Measurements from ENCODE around the gene MAN2A2. TPM values are rescaled to one million over a fixed set of nuclear protein-coding genes. Genes with fewer than 3 reads are reported as not detected.

Gene MAN2A2
- total and polyA plus RNA-seq, 9 of the 15 experiments (the other 6 are each of a cell fraction or from before 2014, with no cell fraction given): 7.3 to 151 (median 43.4) TPM

DNA sequence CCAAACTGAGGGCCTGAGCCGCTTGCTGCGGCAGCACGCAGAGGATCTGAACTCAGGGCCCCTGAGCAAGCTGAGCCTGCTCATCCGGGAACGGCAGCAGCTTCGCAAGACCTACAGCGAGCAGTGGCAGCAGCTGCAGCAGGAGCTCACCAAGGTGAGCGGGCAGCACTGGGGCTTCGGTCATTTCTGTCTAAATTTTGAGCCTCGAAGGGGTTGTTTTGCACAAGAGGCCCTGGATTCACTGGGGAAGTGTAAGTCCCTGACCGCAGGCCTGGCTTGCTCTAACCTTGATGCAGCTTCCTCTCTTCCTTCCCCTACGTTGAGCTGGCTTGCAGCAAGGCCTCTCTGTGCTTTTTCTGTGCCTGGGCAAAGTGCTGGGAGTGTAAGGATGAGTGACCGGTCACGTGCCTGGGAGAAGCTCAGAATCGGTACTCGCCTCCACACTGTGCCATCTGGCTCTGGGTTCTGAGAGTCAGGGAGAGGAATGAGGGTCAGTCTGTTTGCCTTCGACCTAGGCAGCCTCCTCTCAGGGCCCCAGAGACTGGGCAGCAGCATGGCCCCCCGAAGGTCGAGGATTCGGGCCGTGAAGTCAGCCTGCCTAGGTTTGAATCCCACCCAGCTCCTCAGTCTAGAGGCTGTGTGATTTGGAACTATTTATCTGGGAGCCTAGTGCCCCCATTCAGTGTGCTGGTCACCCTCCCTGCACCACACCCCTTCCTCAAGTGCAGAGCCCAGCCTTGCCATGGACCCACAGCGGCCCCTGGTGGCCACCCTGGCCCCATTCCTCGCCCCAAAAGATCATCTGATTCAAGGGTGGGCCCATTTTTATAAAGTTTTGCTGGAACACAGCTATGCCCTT, 17.4 kb upstream of the MAN2A2 start (continued):
- TF ChIP-seq, protein P1, sequence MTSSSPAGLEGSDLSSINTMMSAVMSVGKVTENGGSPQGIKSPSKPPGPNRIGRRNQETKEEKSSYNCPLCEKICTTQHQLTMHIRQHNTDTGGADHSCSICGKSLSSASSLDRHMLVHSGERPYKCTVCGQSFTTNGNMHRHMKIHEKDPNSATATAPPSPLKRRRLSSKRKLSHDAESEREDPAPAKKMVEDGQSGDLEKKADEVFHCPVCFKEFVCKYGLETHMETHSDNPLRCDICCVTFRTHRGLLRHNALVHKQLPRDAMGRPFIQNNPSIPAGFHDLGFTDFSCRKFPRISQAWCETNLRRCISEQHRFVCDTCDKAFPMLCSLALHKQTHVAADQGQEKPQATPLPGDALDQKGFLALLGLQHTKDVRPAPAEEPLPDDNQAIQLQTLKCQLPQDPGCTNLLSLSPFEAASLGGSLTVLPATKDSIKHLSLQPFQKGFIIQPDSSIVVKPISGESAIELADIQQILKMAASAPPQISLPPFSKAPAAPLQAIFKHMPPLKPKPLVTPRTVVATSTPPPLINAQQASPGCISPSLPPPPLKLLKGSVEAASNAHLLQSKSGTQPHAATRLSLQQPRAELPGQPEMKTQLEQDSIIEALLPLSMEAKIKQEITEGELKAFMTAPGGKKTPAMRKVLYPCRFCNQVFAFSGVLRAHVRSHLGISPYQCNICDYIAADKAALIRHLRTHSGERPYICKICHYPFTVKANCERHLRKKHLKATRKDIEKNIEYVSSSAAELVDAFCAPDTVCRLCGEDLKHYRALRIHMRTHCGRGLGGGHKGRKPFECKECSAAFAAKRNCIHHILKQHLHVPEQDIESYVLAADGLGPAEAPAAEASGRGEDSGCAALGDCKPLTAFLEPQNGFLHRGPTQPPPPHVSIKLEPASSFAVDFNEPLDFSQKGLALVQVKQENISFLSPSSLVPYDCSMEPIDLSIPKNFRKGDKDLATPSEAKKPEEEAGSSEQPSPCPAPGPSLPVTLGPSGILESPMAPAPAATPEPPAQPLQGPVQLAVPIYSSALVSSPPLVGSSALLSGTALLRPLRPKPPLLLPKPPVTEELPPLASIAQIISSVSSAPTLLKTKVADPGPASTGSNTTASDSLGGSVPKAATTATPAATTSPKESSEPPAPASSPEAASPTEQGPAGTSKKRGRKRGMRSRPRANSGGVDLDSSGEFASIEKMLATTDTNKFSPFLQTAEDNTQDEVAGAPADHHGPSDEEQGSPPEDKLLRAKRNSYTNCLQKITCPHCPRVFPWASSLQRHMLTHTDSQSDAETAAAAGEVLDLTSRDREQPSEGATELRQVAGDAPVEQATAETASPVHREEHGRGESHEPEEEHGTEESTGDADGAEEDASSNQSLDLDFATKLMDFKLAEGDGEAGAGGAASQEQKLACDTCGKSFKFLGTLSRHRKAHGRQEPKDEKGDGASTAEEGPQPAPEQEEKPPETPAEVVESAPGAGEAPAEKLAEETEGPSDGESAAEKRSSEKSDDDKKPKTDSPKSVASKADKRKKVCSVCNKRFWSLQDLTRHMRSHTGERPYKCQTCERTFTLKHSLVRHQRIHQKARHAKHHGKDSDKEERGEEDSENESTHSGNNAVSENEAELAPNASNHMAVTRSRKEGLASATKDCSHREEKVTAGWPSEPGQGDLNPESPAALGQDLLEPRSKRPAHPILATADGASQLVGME (CRISPR knock-in tag; IDR thresholded peaks at IDR 0.05): 0 out of 2 replicates have a peak, but pooled peaks have one; percentile 11
- TF ChIP-seq SMC3 (conservative IDR thresholded peaks at IDR 0.05; ENCODE audit: insufficient read depth, low read depth, low read length) (peak; percentile 95), HNRNPLL (IDR thresholded peaks at IDR 0.05; ENCODE audit: low read depth, low read length, poor library complexity, severe bottlenecking) (peak; percentile 11), ELF1 (tag; IDR thresholded peaks at IDR 0.05) (0 out of 2 replicates have a peak, but pooled peaks have one; percentile 15), SIN3A (IDR thresholded peaks at IDR 0.05; ENCODE audit: borderline replicate concordance in 2 of 2, control insufficient read depth in 1 of 2, low read depth in 2 of 2, low read length in 2 of 2) (0 out of 4 replicates have a peak, but pooled peaks of 1 of the 2 experiments have one; percentile 30), SRF (CRISPR knock-in tag; IDR thresholded peaks at IDR 0.05) (peak in 1 of 2 experiments; percentile 55; a peak in 1 of 4 replicates), NCOA1 (IDR thresholded peaks at IDR 0.05; ENCODE audit: low read depth) (0 out of 2 replicates have a peak, but pooled peaks have one; percentile 6), BRD9 (IDR thresholded peaks at IDR 0.05; ENCODE audit: low read depth, partially characterized antibody) (peak; percentile 44), CTBP1 (IDR thresholded peaks at IDR 0.05; ENCODE audit: borderline replicate concordance) (peak; percentile 51; the same call in 1 of the 2 replicates), SMAD4 (CRISPR knock-in tag; conservative IDR thresholded peaks at IDR 0.05) (peak; percentile 40; the same call in 1 of the 2 replicates), ELF2 (CRISPR knock-in tag; IDR thresholded peaks at IDR 0.05) (no peak), KLF6 (CRISPR knock-in tag; IDR thresholded peaks at IDR 0.05; ENCODE audit: borderline replicate concordance) (peak; percentile 37; the same call in 1 of the 2 replicates), ZNF124 (CRISPR knock-in tag; IDR thresholded peaks at IDR 0.05) (no peak)
- TF ChIP-seq, protein P2, sequence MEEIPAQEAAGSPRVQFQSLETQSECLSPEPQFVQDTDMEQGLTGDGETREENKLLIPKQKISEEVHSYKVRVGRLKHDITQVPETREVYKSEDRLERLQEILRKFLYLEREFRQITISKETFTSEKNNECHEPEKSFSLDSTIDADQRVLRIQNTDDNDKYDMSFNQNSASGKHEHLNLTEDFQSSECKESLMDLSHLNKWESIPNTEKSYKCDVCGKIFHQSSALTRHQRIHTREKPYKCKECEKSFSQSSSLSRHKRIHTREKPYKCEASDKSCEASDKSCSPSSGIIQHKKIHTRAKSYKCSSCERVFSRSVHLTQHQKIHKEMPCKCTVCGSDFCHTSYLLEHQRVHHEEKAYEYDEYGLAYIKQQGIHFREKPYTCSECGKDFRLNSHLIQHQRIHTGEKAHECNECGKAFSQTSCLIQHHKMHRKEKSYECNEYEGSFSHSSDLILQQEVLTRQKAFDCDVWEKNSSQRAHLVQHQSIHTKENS (CRISPR knock-in tag; IDR thresholded peaks at IDR 0.05): no peak
- TF ChIP-seq, protein P3, sequence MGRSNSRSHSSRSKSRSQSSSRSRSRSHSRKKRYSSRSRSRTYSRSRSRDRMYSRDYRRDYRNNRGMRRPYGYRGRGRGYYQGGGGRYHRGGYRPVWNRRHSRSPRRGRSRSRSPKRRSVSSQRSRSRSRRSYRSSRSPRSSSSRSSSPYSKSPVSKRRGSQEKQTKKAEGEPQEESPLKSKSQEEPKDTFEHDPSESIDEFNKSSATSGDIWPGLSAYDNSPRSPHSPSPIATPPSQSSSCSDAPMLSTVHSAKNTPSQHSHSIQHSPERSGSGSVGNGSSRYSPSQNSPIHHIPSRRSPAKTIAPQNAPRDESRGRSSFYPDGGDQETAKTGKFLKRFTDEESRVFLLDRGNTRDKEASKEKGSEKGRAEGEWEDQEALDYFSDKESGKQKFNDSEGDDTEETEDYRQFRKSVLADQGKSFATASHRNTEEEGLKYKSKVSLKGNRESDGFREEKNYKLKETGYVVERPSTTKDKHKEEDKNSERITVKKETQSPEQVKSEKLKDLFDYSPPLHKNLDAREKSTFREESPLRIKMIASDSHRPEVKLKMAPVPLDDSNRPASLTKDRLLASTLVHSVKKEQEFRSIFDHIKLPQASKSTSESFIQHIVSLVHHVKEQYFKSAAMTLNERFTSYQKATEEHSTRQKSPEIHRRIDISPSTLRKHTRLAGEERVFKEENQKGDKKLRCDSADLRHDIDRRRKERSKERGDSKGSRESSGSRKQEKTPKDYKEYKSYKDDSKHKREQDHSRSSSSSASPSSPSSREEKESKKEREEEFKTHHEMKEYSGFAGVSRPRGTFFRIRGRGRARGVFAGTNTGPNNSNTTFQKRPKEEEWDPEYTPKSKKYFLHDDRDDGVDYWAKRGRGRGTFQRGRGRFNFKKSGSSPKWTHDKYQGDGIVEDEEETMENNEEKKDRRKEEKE (IDR thresholded peaks at IDR 0.05; ENCODE audit: borderline replicate concordance in 1 of 2, control insufficient read depth in 1 of 2, low read depth in 2 of 2, low read length in 1 of 2): no peak
